ENCODE results near the gene OMA1. TPM values are rescaled to one million over a fixed set of nuclear protein-coding genes. Genes with fewer than 3 reads are reported as not detected.
"Not testable (repeated sequence)": the region's sequence is repeated elsewhere in the genome, so short reads cannot be mapped to it uniquely, and the experiment has no call there.

The OMA1 gene
- total RNA-seq, 1 experiment from 2014 or later: 21.9 TPM

- RAD21 ChIA-PET (ENCODE audit: low non-redundant PET in 1 of 2, low total read pairs in 2 of 2, uncharacterized antibody in 2 of 2, unreplicated experiment in 2 of 2): no interaction called here
- DNase-seq (ENCODE audit: low read depth, low spot score) (no peak), ATAC-seq (no peak)
- no peaks in the 10 kb centered on the region for H3K36me3 ChIP-seq (ENCODE audit: control insufficient read depth in 1 of 2, insufficient read depth in 2 of 2, low read length in 2 of 2)
- H3K9me3 ChIP-seq (ENCODE audit: control insufficient read depth in 1 of 2, insufficient read depth in 1 of 2, low read depth in 1 of 2, low read length in 2 of 2): no peaks in the 10 kb centered on the region
- no peak overlapping the region for H3K4me2 ChIP-seq (ENCODE audit: low read length)
- TF ChIP-seq CEBPB (IDR thresholded peaks at IDR 0.05; ENCODE audit: low read depth) (no peak), SP1 (IDR thresholded peaks at IDR 0.05; ENCODE audit: low read depth) (no peak), ELF1 (IDR thresholded peaks at IDR 0.05; ENCODE audit: borderline replicate concordance, low read depth) (no peak), CTCF (IDR thresholded peaks at IDR 0.05 in 2 of 3, conservative IDR thresholded peaks at IDR 0.05 in 1 of 3; ENCODE audit: borderline replicate concordance in 1 of 3, insufficient read depth in 1 of 3, low read depth in 2 of 3, low read length in 2 of 3) (no peak), POLR2A (IDR thresholded peaks at IDR 0.05; ENCODE audit: borderline replicate concordance, extremely low read depth, insufficient read depth, insufficient read length) (no peak), YY1 (IDR thresholded peaks at IDR 0.05; ENCODE audit: extremely low read depth, insufficient replicate concordance, low read depth, low read length) (no peak), EGR1 (IDR thresholded peaks at IDR 0.05; ENCODE audit: low read depth) (no peak), RAD21 (IDR thresholded peaks at IDR 0.05; ENCODE audit: low read depth) (no peak), CBX3 (IDR thresholded peaks at IDR 0.05; ENCODE audit: low read depth) (no peak), EZH2 (IDR thresholded peaks at IDR 0.05) (no peak), EZH2phosphoT487 (IDR thresholded peaks at IDR 0.05; ENCODE audit: borderline replicate concordance) (no peak), ZFX (IDR thresholded peaks at IDR 0.05) (no peak)
- CTCF ChIA-PET: no interaction called here
- no peaks in the 10 kb centered on the region for H3K79me2 ChIP-seq (ENCODE audit: insufficient read depth, low read length)
- H4K20me1 ChIP-seq (ENCODE audit: insufficient read depth): no peaks in the 10 kb centered on the region
- POLR2A ChIA-PET: no interaction called here
- no peak overlapping the region for H3K27ac ChIP-seq (ENCODE audit: low read depth, low read length)
- intact Hi-C loops (cut with micrococcal nuclease): no loop called here
- no TSS peak for BruUV-seq (replicated peaks)
- no peak overlapping the region for H2AFZ ChIP-seq (ENCODE audit: low read depth, low read length, poor library complexity, severe bottlenecking)
- no peaks in the 10 kb centered on the region for H3K9me2 ChIP-seq (ENCODE audit: insufficient read depth)
- no peak overlapping the region for H3K9ac ChIP-seq (ENCODE audit: low read length)
- H3K4me1 ChIP-seq (ENCODE audit: control insufficient read depth in 1 of 2, insufficient read depth in 2 of 2, low read length in 2 of 2): peaks cover 0 to 2% of the 10 kb centered on the region in 2 experiments; a peak in 1 of 4 replicates
- no peak overlapping the region for H3K4me3 ChIP-seq (replicated peaks in 1 of 2; ENCODE audit: low read depth in 1 of 2, low read length in 2 of 2)
- no peaks in the 10 kb centered on the region for H3K27me3 ChIP-seq (ENCODE audit: insufficient read depth, low read length)
Measured at GRCh38 chr1:58566339-58566738, 19.8 kb upstream of the OMA1 start.

GRCh38 chr1:58563715-58564114 is 17.2 kb upstream of the OMA1 start:
- H3K9me3 ChIP-seq (ENCODE audit: control insufficient read depth in 1 of 2, insufficient read depth in 1 of 2, low read depth in 1 of 2, low read length in 2 of 2); BruUV-seq (replicated peaks); RAD21 ChIA-PET (ENCODE audit: low non-redundant PET in 1 of 2, low total read pairs in 2 of 2, uncharacterized antibody in 2 of 2, unreplicated experiment in 2 of 2); H3K79me2 ChIP-seq (ENCODE audit: insufficient read depth, low read length); H3K9ac ChIP-seq (ENCODE audit: low read length); POLR2A ChIA-PET; H3K27ac ChIP-seq (ENCODE audit: low read depth, low read length); ATAC-seq; H3K27me3 ChIP-seq (ENCODE audit: insufficient read depth, low read length); H3K36me3 ChIP-seq (ENCODE audit: control insufficient read depth in 1 of 2, insufficient read depth in 2 of 2, low read length in 2 of 2); H4K20me1 ChIP-seq (ENCODE audit: insufficient read depth); H3K4me1 ChIP-seq (ENCODE audit: control insufficient read depth in 1 of 2, insufficient read depth in 2 of 2, low read length in 2 of 2); H3K9me2 ChIP-seq (ENCODE audit: insufficient read depth); CTCF ChIA-PET; H3K4me2 ChIP-seq (ENCODE audit: low read length); intact Hi-C loops (cut with micrococcal nuclease); DNase-seq (ENCODE audit: low read depth, low spot score); H2AFZ ChIP-seq (ENCODE audit: low read depth, low read length, poor library complexity, severe bottlenecking); H3K4me3 ChIP-seq (replicated peaks in 1 of 2; ENCODE audit: low read depth in 1 of 2, low read length in 2 of 2): not testable (repeated sequence)

Data from HCT116 (cell line).